ENCODE data around the gene HEXA.
"Not testable (repeated sequence)": the region's sequence is repeated elsewhere in the genome, so short reads cannot be mapped to it uniquely, and the experiment has no call there.

DNA sequence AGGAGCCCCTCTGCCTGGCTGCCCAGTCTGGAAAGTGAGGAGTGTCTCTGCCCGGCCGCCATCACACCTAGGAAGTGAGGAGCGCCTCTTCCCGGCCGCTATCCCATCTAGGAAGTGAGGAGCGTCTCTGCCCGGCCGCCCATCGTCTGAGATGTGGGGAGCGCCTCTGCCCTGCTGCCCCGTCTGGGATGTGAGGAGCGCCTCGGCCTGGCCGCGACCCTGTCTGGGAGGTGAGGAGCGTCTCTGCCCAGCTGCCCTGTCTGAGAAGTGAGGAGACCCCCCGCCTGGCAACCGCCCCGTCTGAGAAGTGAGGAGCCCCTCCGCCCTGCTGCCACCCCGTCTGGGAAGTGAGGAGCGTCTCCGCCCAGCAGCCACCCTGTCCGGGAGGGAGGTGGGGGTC lies 20.5 kb upstream of the HEXA start:
- not testable (repeated sequence) for TF ChIP-seq CTCF (conservative IDR thresholded peaks at IDR 0.05); ZFX (IDR thresholded peaks at IDR 0.05)
